GM23338 (cell line): ENCODE data around the gene IER5. TPM values are rescaled to one million over a fixed set of nuclear protein-coding genes. Genes with fewer than 3 reads are reported as not detected.
A peak's percentile ranks its signal among the peaks of the same experiment; 100 is the strongest.

Experiments
- ATAC-seq: fragments of 200-7000 bp; cut with Tn5 transposase; 3 replicates; pipeline ENCODE4 v1.9.1; 2020
- DNase-seq: peaks from one replicate; pipeline ENCODE4 v3.0.0-alpha.2; 2015; ENCODE audit warnings: low spot score
- H2AFZ ChIP-seq: fragments of 200-600 bp; sonication (generic); 2 replicates; pipeline ENCODE4 v1.8.0; 2016; ENCODE audit warnings: antibody characterized with exemption, mild to moderate bottlenecking, moderate library complexity
- H3F3A ChIP-seq: fragments of 200-600 bp; sonication (generic); replicated peaks from 2 replicates; pipeline ENCODE4 v1.8.0; 2017; ENCODE audit warnings: antibody characterized with exemption, mixed run types, low read depth
- H3K27ac ChIP-seq: fragments of 200-600 bp; sonication (generic); 2 replicates; pipeline ENCODE4 v1.6.1; 2016; ENCODE audit warnings: low read depth
- H3K27me3 ChIP-seq: fragments of 200-600 bp; sonication (generic); 2 replicates; pipeline ENCODE4 v1.8.0; 2016; ENCODE audit warnings: mild to moderate bottlenecking, mixed run types, moderate library complexity; ENCODE audit not compliant: insufficient read depth
- H3K36me3 ChIP-seq: fragments of 200-600 bp; sonication (generic); 2 replicates; pipeline ENCODE4 v1.8.0; 2016; ENCODE audit warnings: mild to moderate bottlenecking; ENCODE audit not compliant: insufficient read depth
- H3K4me1 ChIP-seq: fragments of 200-600 bp; sonication (generic); 2 replicates; pipeline ENCODE4 v1.8.0; 2016; ENCODE audit warnings: mild to moderate bottlenecking, moderate library complexity; ENCODE audit not compliant: insufficient read depth
- H3K4me2 ChIP-seq: fragments of 200-600 bp; sonication (generic); 2 replicates; pipeline ENCODE4 v1.7.1; 2017; ENCODE audit warnings: mixed run types
- H3K4me3 ChIP-seq: fragments of 200-600 bp; sonication (generic); 2 replicates; pipeline ENCODE4 v1.6.1; 2016; ENCODE audit warnings: mixed run types
- H3K79me2 ChIP-seq: fragments of 200-600 bp; sonication (generic); replicated peaks from 2 replicates; pipeline ENCODE4 v1.8.0; 2017; ENCODE audit warnings: mild to moderate bottlenecking; ENCODE audit not compliant: insufficient read depth
- H3K9me2 ChIP-seq: fragments of 200-600 bp; sonication (generic); 2 replicates; pipeline ENCODE4 v1.8.0; 2017; ENCODE audit not compliant: insufficient read depth
- H4K20me1 ChIP-seq: fragments of 200-600 bp; sonication (generic); replicated peaks from 2 replicates; pipeline ENCODE4 v1.8.0; 2017; ENCODE audit warnings: mild to moderate bottlenecking; ENCODE audit not compliant: insufficient read depth
- H3K27ac Mint-ChIP-seq: 2 replicates; pipeline ENCODE4 v1.8.0; 2020; ENCODE audit warnings: inconsistent platforms, mild to moderate bottlenecking, moderate library complexity, mixed read lengths
- H3K27me3 Mint-ChIP-seq: 3 replicates; pipeline ENCODE4 v1.8.0; 2022; ENCODE audit warnings: low read depth, mild to moderate bottlenecking, moderate library complexity, mixed read lengths, inconsistent platforms; ENCODE audit not compliant: insufficient read depth, poor library complexity
- H3K36me3 Mint-ChIP-seq: 3 replicates; pipeline ENCODE4 v1.8.0; 2021; ENCODE audit warnings: low read depth, mild to moderate bottlenecking, inconsistent platforms, moderate library complexity, mixed read lengths
- H3K4me1 Mint-ChIP-seq: 3 replicates; pipeline ENCODE4 v1.8.0; 2020; ENCODE audit warnings: mild to moderate bottlenecking, inconsistent platforms, mixed read lengths
- H3K4me3 Mint-ChIP-seq: 3 replicates; pipeline ENCODE4 v1.8.0; 2021; ENCODE audit warnings: moderate library complexity, mild to moderate bottlenecking, inconsistent platforms, mixed read lengths
- H3K9me3 Mint-ChIP-seq: 3 replicates; pipeline ENCODE4 v1.8.0; 2020; ENCODE audit warnings: moderate library complexity, mild to moderate bottlenecking, inconsistent platforms, mixed read lengths
- CREB1 ChIP-seq: fragments of 250-450 bp; sonication (Bioruptor Pico); IDR thresholded peaks from 2 replicates; pipeline ENCODE4 v1.5.0; 2020; ENCODE audit warnings: low read depth, mild to moderate bottlenecking, moderate library complexity
- EZH2 ChIP-seq: fragments of 200-600 bp; sonication (generic); IDR thresholded peaks from one replicate; pipeline ENCODE4 v1.8.0; 2017; ENCODE audit warnings: antibody characterized with exemption, mild to moderate bottlenecking, low read depth; ENCODE audit not compliant: unreplicated experiment
- JUNB ChIP-seq: IDR thresholded peaks from one replicate; pipeline ENCODE4 v1.6.1; 2016; ENCODE audit warnings: antibody characterized with exemption; ENCODE audit not compliant: unreplicated experiment
- NANOG ChIP-seq: IDR thresholded peaks from 2 replicates; pipeline ENCODE4 v1.6.1; 2016; ENCODE audit warnings: antibody characterized with exemption, borderline replicate concordance
- POLR2AphosphoS5 ChIP-seq: IDR thresholded peaks from 2 replicates; pipeline ENCODE4 v1.6.1; 2016; ENCODE audit warnings: antibody characterized with exemption, low read depth
- STAT1 ChIP-seq: IDR thresholded peaks from one replicate; pipeline ENCODE4 v1.6.1; 2016; ENCODE audit warnings: antibody characterized with exemption; ENCODE audit not compliant: unreplicated experiment
- ZNF114 ChIP-seq: fragments of 250-450 bp; sonication (Bioruptor Pico); IDR thresholded peaks from 2 replicates; pipeline ENCODE4 v1.5.0; 2020; ENCODE audit warnings: mild to moderate bottlenecking, moderate library complexity
- ZNF331 ChIP-seq: fragments of 250-450 bp; sonication (Bioruptor Pico); IDR thresholded peaks from 2 replicates; pipeline ENCODE4 v1.5.0; 2020; ENCODE audit warnings: low read depth, mild to moderate bottlenecking, moderate library complexity
- polyA plus RNA-seq: library from polyadenylated mRNA; unstranded; fragments of >200 nt; fragmentation: Nextera tagmentation; extraction: Ambion mirVana; gene quantifications from 2 replicates; pipeline ENCODE4 v1.2.1, GENCODE V29; 2016
- total RNA-seq: library from RNA; depleted of rRNA; stranded (reverse); fragments of >200 nt; shearing (Covaris generic); gene quantifications from 2 replicates; pipeline ENCODE4 v1.2.3, GENCODE V29; 2014
- TF ChIP-seq, protein P1 (sequence below): fragments of 250-450 bp; sonication (Bioruptor Pico); IDR thresholded peaks from 2 replicates; pipeline ENCODE4 v1.5.0; 2020; ENCODE audit warnings: mild to moderate bottlenecking, moderate library complexity
- TF ChIP-seq, protein P2 (sequence below): IDR thresholded peaks from one replicate; pipeline ENCODE4 v1.6.1; 2018; ENCODE audit warnings: antibody characterized with exemption; ENCODE audit not compliant: unreplicated experiment
- TF ChIP-seq, protein P3 (sequence below): IDR thresholded peaks from 2 replicates; pipeline ENCODE4 v1.6.1; 2016; ENCODE audit warnings: antibody characterized with exemption

The IER5 gene
- total and polyA plus RNA-seq, 2 experiments from 2014 or later: 3.8 to 9.5 TPM

DNA sequence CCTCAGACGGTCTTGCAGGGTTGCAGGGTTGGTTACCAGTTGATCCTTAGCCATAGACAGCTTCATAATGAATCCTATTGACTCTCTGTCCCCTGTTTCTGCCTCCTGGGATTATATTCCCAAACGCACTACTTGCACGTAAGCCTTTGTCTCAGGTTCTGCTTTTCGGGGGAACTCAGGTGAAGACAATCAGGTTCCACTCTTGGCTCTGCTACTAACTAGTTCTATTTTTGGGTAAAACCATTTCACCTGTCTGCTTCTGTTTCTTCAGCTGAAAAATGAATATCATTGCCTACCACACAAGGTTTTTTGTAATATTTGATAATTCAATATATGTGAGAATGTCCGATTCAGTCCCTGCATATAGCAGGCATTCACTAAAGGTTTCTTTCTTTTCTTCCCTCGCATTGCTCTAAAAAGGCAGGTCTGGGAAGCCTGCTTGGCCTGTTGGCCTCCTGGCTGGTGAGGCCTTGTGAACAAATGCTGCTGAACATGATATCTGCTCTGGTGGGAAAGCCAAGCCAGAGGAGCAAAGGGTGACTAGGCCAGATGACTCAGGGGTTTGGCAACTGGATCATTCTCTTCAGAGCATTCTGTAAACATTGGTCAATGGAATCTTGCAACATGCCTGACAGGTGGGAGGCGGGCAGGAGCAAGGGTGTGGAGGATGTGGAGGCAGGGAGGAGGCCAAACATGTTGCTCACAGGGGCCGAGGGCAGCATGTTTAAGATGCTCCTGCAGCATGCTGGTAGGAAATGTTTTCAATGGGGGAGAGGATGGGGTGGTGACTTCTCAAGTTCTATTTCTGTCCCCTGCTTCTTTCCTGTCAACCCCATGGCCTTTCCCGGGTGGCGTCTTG, 23.8 kb downstream of the IER5 start (continued):
- TF ChIP-seq, protein P1, sequence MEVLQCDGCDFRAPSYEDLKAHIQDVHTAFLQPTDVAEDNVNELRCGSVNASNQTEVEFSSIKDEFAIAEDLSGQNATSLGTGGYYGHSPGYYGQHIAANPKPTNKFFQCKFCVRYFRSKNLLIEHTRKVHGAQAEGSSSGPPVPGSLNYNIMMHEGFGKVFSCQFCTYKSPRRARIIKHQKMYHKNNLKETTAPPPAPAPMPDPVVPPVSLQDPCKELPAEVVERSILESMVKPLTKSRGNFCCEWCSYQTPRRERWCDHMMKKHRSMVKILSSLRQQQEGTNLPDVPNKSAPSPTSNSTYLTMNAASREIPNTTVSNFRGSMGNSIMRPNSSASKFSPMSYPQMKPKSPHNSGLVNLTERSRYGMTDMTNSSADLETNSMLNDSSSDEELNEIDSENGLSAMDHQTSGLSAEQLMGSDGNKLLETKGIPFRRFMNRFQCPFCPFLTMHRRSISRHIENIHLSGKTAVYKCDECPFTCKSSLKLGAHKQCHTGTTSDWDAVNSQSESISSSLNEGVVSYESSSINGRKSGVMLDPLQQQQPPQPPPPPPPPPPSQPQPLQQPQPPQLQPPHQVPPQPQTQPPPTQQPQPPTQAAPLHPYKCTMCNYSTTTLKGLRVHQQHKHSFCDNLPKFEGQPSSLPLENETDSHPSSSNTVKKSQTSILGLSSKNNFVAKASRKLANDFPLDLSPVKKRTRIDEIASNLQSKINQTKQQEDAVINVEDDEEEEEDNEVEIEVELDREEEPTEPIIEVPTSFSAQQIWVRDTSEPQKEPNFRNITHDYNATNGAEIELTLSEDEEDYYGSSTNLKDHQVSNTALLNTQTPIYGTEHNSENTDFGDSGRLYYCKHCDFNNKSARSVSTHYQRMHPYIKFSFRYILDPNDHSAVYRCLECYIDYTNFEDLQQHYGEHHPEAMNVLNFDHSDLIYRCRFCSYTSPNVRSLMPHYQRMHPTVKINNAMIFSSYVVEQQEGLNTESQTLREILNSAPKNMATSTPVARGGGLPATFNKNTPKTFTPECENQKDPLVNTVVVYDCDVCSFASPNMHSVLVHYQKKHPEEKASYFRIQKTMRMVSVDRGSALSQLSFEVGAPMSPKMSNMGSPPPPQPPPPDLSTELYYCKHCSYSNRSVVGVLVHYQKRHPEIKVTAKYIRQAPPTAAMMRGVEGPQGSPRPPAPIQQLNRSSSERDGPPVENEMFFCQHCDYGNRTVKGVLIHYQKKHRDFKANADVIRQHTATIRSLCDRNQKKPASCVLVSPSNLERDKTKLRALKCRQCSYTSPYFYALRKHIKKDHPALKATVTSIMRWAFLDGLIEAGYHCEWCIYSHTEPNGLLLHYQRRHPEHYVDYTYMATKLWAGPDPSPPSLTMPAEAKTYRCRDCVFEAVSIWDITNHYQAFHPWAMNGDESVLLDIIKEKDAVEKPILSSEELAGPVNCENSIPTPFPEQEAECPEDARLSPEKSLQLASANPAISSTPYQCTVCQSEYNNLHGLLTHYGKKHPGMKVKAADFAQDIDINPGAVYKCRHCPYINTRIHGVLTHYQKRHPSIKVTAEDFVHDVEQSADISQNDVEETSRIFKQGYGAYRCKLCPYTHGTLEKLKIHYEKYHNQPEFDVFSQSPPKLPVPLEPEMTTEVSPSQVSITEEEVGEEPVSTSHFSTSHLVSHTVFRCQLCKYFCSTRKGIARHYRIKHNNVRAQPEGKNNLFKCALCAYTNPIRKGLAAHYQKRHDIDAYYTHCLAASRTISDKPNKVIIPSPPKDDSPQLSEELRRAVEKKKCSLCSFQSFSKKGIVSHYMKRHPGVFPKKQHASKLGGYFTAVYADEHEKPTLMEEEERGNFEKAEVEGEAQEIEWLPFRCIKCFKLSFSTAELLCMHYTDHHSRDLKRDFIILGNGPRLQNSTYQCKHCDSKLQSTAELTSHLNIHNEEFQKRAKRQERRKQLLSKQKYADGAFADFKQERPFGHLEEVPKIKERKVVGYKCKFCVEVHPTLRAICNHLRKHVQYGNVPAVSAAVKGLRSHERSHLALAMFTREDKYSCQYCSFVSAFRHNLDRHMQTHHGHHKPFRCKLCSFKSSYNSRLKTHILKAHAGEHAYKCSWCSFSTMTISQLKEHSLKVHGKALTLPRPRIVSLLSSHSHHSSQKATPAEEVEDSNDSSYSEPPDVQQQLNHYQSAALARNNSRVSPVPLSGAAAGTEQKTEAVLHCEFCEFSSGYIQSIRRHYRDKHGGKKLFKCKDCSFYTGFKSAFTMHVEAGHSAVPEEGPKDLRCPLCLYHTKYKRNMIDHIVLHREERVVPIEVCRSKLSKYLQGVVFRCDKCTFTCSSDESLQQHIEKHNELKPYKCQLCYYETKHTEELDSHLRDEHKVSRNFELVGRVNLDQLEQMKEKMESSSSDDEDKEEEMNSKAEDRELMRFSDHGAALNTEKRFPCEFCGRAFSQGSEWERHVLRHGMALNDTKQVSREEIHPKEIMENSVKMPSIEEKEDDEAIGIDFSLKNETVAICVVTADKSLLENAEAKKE (CRISPR knock-in tag): no peak

DNA sequence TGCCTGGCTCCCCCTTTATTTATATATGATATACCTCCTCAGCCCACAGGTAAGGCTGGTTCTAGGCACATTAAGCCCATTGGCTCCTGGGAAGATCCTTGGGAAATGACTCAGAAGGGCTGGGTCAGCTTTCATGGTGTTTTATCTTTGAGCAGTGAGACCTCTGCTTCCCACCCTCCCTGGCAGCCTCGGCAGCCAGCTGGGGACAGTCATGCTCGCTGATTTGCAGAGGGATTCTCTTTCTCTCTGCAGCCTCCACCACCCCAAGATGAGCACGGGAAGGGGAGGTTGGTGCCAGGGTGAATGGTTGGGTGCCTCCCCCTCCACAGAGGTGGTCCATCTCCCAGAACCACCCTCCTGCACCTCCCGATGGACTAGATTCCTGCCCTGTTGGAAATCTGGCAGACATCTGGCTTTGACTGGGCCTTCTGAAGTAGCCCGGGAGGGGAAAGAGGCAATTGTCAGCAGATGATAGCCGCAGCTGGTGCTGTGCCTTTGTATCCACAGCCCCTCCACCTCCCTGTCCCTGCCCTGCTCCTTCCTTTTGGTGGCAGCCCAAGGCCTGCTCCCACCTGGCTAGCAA, 24.6 kb downstream of the IER5 start:
- no peak overlapping the region for H3K4me3 ChIP-seq
- peaks cover 46% of the 10 kb centered on the region for H3K4me1 Mint-ChIP-seq
- H3K27ac Mint-ChIP-seq: no peak overlapping the region
- no peaks in the 10 kb centered on the region for H3K36me3 ChIP-seq
- H3F3A ChIP-seq: no peaks in the 10 kb centered on the region
- no peak overlapping the region for H3K4me3 Mint-ChIP-seq
- ATAC-seq: peak; percentile 17
- no peak overlapping the region for H3K4me2 ChIP-seq
- no peak for DNase-seq
- no peaks in the 10 kb centered on the region for H3K79me2 ChIP-seq
- H3K27me3 Mint-ChIP-seq: peaks cover 17% of the 10 kb centered on the region
- no peaks in the 10 kb centered on the region for H3K36me3 Mint-ChIP-seq
- no peaks in the 10 kb centered on the region for H3K9me3 Mint-ChIP-seq
- no peaks in the 10 kb centered on the region for H4K20me1 ChIP-seq
- H3K27ac ChIP-seq: no peak overlapping the region
- no peak overlapping the region for H2AFZ ChIP-seq
- H3K27me3 ChIP-seq: peaks cover 27% of the 10 kb centered on the region
- no peaks in the 10 kb centered on the region for H3K9me2 ChIP-seq
- H3K4me1 ChIP-seq: peaks cover 27% of the 10 kb centered on the region; the same call in 1 of the 2 replicates
- TF ChIP-seq ZNF331 (CRISPR knock-in tag): no peak
- no peak for TF ChIP-seq NANOG
- no peak for TF ChIP-seq STAT1
- TF ChIP-seq, protein P2, sequence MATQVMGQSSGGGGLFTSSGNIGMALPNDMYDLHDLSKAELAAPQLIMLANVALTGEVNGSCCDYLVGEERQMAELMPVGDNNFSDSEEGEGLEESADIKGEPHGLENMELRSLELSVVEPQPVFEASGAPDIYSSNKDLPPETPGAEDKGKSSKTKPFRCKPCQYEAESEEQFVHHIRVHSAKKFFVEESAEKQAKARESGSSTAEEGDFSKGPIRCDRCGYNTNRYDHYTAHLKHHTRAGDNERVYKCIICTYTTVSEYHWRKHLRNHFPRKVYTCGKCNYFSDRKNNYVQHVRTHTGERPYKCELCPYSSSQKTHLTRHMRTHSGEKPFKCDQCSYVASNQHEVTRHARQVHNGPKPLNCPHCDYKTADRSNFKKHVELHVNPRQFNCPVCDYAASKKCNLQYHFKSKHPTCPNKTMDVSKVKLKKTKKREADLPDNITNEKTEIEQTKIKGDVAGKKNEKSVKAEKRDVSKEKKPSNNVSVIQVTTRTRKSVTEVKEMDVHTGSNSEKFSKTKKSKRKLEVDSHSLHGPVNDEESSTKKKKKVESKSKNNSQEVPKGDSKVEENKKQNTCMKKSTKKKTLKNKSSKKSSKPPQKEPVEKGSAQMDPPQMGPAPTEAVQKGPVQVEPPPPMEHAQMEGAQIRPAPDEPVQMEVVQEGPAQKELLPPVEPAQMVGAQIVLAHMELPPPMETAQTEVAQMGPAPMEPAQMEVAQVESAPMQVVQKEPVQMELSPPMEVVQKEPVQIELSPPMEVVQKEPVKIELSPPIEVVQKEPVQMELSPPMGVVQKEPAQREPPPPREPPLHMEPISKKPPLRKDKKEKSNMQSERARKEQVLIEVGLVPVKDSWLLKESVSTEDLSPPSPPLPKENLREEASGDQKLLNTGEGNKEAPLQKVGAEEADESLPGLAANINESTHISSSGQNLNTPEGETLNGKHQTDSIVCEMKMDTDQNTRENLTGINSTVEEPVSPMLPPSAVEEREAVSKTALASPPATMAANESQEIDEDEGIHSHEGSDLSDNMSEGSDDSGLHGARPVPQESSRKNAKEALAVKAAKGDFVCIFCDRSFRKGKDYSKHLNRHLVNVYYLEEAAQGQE: no peak
- TF ChIP-seq, protein P3, sequence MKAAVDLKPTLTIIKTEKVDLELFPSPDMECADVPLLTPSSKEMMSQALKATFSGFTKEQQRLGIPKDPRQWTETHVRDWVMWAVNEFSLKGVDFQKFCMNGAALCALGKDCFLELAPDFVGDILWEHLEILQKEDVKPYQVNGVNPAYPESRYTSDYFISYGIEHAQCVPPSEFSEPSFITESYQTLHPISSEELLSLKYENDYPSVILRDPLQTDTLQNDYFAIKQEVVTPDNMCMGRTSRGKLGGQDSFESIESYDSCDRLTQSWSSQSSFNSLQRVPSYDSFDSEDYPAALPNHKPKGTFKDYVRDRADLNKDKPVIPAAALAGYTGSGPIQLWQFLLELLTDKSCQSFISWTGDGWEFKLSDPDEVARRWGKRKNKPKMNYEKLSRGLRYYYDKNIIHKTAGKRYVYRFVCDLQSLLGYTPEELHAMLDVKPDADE: no peak
- TF ChIP-seq ZNF114 (CRISPR knock-in tag): no peak
- no peak for TF ChIP-seq JUNB
- no peak for TF ChIP-seq EZH2
- TF ChIP-seq POLR2AphosphoS5: no peak
- no peak for TF ChIP-seq CREB1 (CRISPR knock-in tag)
